GM12875 (cell line): ENCODE data around the gene ARMC8.

Source experiments
- H3K4me3 ChIP-seq: one replicate; pipeline ENCODE4 v1.5.1; 2011; ENCODE audit warnings: low read depth, low read length, control low read depth
- TF ChIP-seq, protein P1 (sequence below): IDR thresholded peaks from 2 replicates; pipeline ENCODE4 v1.5.1; 2011; ENCODE audit warnings: low read depth, mild to moderate bottlenecking, control low read depth, inconsistent platforms, low read length, moderate library complexity, borderline replicate concordance; ENCODE audit not compliant: insufficient read depth

Gene ARMC8

GRCh38 chr3:138260611-138261010 is 73.5 kb downstream of the ARMC8 start:
- no peak overlapping the region for H3K4me3 ChIP-seq
- TF ChIP-seq, protein P1, sequence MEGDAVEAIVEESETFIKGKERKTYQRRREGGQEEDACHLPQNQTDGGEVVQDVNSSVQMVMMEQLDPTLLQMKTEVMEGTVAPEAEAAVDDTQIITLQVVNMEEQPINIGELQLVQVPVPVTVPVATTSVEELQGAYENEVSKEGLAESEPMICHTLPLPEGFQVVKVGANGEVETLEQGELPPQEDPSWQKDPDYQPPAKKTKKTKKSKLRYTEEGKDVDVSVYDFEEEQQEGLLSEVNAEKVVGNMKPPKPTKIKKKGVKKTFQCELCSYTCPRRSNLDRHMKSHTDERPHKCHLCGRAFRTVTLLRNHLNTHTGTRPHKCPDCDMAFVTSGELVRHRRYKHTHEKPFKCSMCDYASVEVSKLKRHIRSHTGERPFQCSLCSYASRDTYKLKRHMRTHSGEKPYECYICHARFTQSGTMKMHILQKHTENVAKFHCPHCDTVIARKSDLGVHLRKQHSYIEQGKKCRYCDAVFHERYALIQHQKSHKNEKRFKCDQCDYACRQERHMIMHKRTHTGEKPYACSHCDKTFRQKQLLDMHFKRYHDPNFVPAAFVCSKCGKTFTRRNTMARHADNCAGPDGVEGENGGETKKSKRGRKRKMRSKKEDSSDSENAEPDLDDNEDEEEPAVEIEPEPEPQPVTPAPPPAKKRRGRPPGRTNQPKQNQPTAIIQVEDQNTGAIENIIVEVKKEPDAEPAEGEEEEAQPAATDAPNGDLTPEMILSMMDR = no peak

- TF ChIP-seq, protein P1 = no peak
- H3K4me3 ChIP-seq = no peak overlapping the region
These were observed 76.0 kb downstream of the ARMC8 start for GRCh38 chr3:138263104-138263503.

- no peak overlapping the region for H3K4me3 ChIP-seq
- TF ChIP-seq, protein P1 = no peak
These were observed 78.6 kb downstream of the ARMC8 start for GRCh38 chr3:138265745-138266144.

GRCh38 chr3:138267083-138267482 is 80.0 kb downstream of the ARMC8 start:
- TF ChIP-seq, protein P1 = no peak
- no peak overlapping the region for H3K4me3 ChIP-seq

- TF ChIP-seq, protein P1 = no peak
These were observed 83.1 kb downstream of the ARMC8 start for GRCh38 chr3:138270245-138270644.

DNA sequence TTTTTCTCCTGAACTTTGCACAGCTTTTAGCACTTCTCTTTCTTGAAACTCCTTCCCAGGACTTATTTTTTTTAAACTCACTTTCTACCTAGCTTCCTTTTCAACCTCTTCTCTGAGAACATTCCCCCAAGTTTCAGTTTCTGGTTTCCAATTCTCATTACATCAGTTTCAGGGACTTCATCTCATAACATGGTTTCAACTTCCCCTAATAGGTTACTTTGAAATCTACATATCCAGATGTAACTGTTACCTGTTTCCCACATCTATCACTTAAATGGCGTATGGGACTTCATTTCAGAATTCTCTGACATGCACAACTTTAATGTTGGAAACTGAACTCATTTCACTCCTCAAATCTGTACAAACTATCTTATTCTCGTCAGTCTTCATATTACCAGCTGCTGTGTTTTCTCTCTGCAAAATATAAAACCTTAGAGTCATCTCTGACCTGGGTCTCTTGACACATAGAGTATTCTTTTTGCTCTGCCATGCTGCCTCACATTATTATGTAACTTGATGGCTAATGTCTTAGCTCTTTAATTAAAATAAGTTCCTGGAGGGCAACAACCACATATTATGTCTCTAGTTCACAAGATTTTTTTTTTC is 84.2 kb downstream of the ARMC8 start:
- no peak overlapping the region for H3K4me3 ChIP-seq
- TF ChIP-seq, protein P1 = no peak

More at GRCh38 chr3:138270245-138270644, 83.1 kb downstream of the ARMC8 start:
- no peak overlapping the region for H3K4me3 ChIP-seq

GRCh38 chr3:138281561-138281960 is 94.5 kb downstream of the ARMC8 start:
- TF ChIP-seq, protein P1 = no peak
- no peak overlapping the region for H3K4me3 ChIP-seq
